ENCODE measurements around the gene GFI1. TPM values are rescaled to one million over a fixed set of nuclear protein-coding genes. Genes with fewer than 3 reads are reported as not detected.

GFI1 gene
- total RNA-seq, 1 donor from 2014 or later: 0.89 TPM

GRCh38 chr1:92493139-92493538, 6.4 kb upstream of the GFI1 start:
- DNase-seq (ENCODE audit: low read depth) (no peak), FAIRE-seq (no peak)
- Mint-ChIP-seq H3K27ac (ENCODE audit: unreplicated experiment) (no peak overlapping the region), H3K36me3 (ENCODE audit: low read depth, unreplicated experiment) (peaks cover 3% of the 10 kb centered on the region), H3K4me3 (ENCODE audit: unreplicated experiment) (no peak overlapping the region), H3K4me1 (ENCODE audit: low read depth, unreplicated experiment) (no peaks in the 10 kb centered on the region), H3K9me3 (ENCODE audit: unreplicated experiment) (no peaks in the 10 kb centered on the region), H3K27me3 (ENCODE audit: low read depth, unreplicated experiment) (peaks cover 20% of the 10 kb centered on the region)
- Histone ChIP-seq H3K4me2 (ENCODE audit: low read length) (no peak overlapping the region), H3K4me3 (ENCODE audit: insufficient read depth, low read depth, low read length) (no peak overlapping the region), H3K79me2 (ENCODE audit: insufficient read depth, low read length) (no peaks in the 10 kb centered on the region), H2AFZ (ENCODE audit: low read depth, low read length) (no peak overlapping the region), H3K36me3 (ENCODE audit: insufficient read depth, low read length) (no peaks in the 10 kb centered on the region), H3K27ac (ENCODE audit: low read depth, low read length) (no peak overlapping the region), H3K9ac (ENCODE audit: low read length) (no peak overlapping the region), H3K4me1 (ENCODE audit: insufficient read depth, low read length) (no peaks in the 10 kb centered on the region), H4K20me1 (ENCODE audit: insufficient read depth, low read length) (no peaks in the 10 kb centered on the region), H3K27me3 (ENCODE audit: insufficient read depth, low read length) (peaks cover 11% of the 10 kb centered on the region), H3K9me3 (ENCODE audit: insufficient read depth, low read depth, low read length) (no peaks in the 10 kb centered on the region)
- no peak for TF ChIP-seq CTCF (IDR thresholded peaks at IDR 0.05; ENCODE audit: insufficient read depth, low read depth, low read length)
- TF ChIP-seq EZH2 (IDR thresholded peaks at IDR 0.05; ENCODE audit: insufficient read depth, low read length): no peak

DNA sequence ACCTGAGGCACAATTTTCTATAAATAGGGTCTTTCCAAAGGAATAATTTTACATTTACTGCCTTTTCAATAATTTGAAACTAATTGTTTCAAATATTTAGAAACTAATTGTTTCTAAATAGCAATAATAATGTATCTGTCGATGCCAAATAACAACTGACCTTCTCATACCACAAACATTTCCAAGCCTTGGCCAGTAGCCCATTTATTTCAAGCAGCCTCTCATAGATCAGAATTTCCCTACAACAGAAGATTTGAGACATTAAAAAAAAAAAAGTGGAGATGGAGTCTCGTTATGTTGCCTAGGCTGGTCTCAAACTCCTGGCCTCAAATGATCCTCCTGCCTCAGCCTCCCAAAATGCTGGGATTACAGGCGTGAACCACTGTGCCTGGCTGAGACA, 2.1 kb upstream of the GFI1 start:
- peaks cover 3% of the 10 kb centered on the region for H3K36me3 Mint-ChIP-seq (ENCODE audit: low read depth, unreplicated experiment)
- H3K27ac ChIP-seq (ENCODE audit: low read depth, low read length): no peak overlapping the region
- H3K4me2 ChIP-seq (ENCODE audit: low read length): no peak overlapping the region
- H4K20me1 ChIP-seq (ENCODE audit: insufficient read depth, low read length): peaks cover 11% of the 10 kb centered on the region
- H3K4me3 ChIP-seq (ENCODE audit: insufficient read depth, low read depth, low read length): no peak overlapping the region
- H3K9me3 Mint-ChIP-seq (ENCODE audit: unreplicated experiment): no peaks in the 10 kb centered on the region
- peaks cover 22% of the 10 kb centered on the region for H3K4me1 ChIP-seq (ENCODE audit: insufficient read depth, low read length)
- FAIRE-seq (no peak), DNase-seq (ENCODE audit: low read depth) (no peak)
- no peak overlapping the region for H3K4me3 Mint-ChIP-seq (ENCODE audit: unreplicated experiment)
- H3K36me3 ChIP-seq (ENCODE audit: insufficient read depth, low read length): no peaks in the 10 kb centered on the region
- H3K27me3 Mint-ChIP-seq (ENCODE audit: low read depth, unreplicated experiment): peaks cover 46% of the 10 kb centered on the region
- no peak overlapping the region for H3K9ac ChIP-seq (ENCODE audit: low read length)
- TF ChIP-seq EZH2 (IDR thresholded peaks at IDR 0.05; ENCODE audit: insufficient read depth, low read length): no peak
- H3K27ac Mint-ChIP-seq (ENCODE audit: unreplicated experiment): no peak overlapping the region
- H3K27me3 ChIP-seq (ENCODE audit: insufficient read depth, low read length): peaks cover 39% of the 10 kb centered on the region
- H3K9me3 ChIP-seq (ENCODE audit: insufficient read depth, low read depth, low read length): no peaks in the 10 kb centered on the region
- no peak overlapping the region for H2AFZ ChIP-seq (ENCODE audit: low read depth, low read length)
- no peaks in the 10 kb centered on the region for H3K79me2 ChIP-seq (ENCODE audit: insufficient read depth, low read length)
- peaks cover 9% of the 10 kb centered on the region for H3K4me1 Mint-ChIP-seq (ENCODE audit: low read depth, unreplicated experiment)

DNA sequence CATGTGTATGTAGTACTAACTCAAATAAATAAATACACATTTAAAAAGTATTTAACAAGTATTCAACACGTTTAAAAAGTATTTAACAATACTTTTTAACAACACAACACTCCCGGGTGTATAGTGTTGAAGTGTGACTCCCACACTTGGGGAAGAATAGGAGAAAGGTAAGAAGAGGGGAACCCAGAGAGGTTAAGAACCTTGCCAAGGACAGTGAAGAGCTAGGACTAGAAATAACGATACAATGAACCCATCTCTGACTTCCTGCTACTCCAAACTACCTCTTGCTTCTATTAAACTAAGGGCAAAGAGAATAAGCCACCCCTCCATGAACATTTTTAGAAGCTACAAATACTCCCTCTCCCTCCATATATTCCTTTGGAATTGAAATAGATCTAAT, 1.7 kb upstream of the GFI1 start:
- Histone ChIP-seq H4K20me1 (ENCODE audit: insufficient read depth, low read length) (peaks cover 15% of the 10 kb centered on the region), H3K36me3 (ENCODE audit: insufficient read depth, low read length) (no peaks in the 10 kb centered on the region), H3K9me3 (ENCODE audit: insufficient read depth, low read depth, low read length) (no peaks in the 10 kb centered on the region), H3K27me3 (ENCODE audit: insufficient read depth, low read length) (peaks cover 43% of the 10 kb centered on the region), H3K4me1 (ENCODE audit: insufficient read depth, low read length) (peaks cover 24% of the 10 kb centered on the region), H3K27ac (ENCODE audit: low read depth, low read length) (no peak overlapping the region), H3K4me2 (ENCODE audit: low read length) (no peak overlapping the region), H2AFZ (ENCODE audit: low read depth, low read length) (no peak overlapping the region), H3K79me2 (ENCODE audit: insufficient read depth, low read length) (no peaks in the 10 kb centered on the region), H3K9ac (ENCODE audit: low read length) (no peak overlapping the region), H3K4me3 (ENCODE audit: insufficient read depth, low read depth, low read length) (no peak overlapping the region)
- FAIRE-seq (no peak), DNase-seq (ENCODE audit: low read depth) (no peak)
- Mint-ChIP-seq H3K27ac (ENCODE audit: unreplicated experiment) (no peak overlapping the region), H3K9me3 (ENCODE audit: unreplicated experiment) (no peaks in the 10 kb centered on the region), H3K4me3 (ENCODE audit: unreplicated experiment) (no peak overlapping the region), H3K36me3 (ENCODE audit: low read depth, unreplicated experiment) (peaks cover 3% of the 10 kb centered on the region), H3K4me1 (ENCODE audit: low read depth, unreplicated experiment) (peaks cover 9% of the 10 kb centered on the region), H3K27me3 (ENCODE audit: low read depth, unreplicated experiment) (peaks cover 47% of the 10 kb centered on the region)
- TF ChIP-seq EZH2 (IDR thresholded peaks at IDR 0.05; ENCODE audit: insufficient read depth, low read length) (no peak), CTCF (IDR thresholded peaks at IDR 0.05; ENCODE audit: insufficient read depth, low read depth, low read length) (no peak)

Measured in astrocyte (in vitro differentiated cells and primary cell).